ENCODE data around the gene S100A11. TPM values are rescaled to one million over a fixed set of nuclear protein-coding genes. Genes with fewer than 3 reads are reported as not detected.

Gene S100A11
- polyA plus RNA-seq, 3 donors = 1,184 to 3,364 (median 2,621) TPM

- peaks cover 36% of the 10 kb centered on the region for H3K4me1 Mint-ChIP-seq
- H3K4me3 Mint-ChIP-seq = peak overlapping the region; percentile 95 to 98
- H3K4me2 ChIP-seq (replicated peaks; ENCODE audit: extremely low read depth, low read length, poor library complexity, severe bottlenecking) = peak overlapping the region; percentile 99
- no peak overlapping the region for H3K27ac Mint-ChIP-seq
- intact Hi-C loops (cut with micrococcal nuclease) = loop anchor here (2.0 to 5.0 kb wide), 2 partner anchors 43 to 95 kb away; partner anchors contain the start of gene S100A10 (in 2 of the 2)
- peaks cover 0 to 4% (median 0%) of the 10 kb centered on the region in 3 donors for H3K27me3 Mint-ChIP-seq (ENCODE audit: low read depth in 3 of 3)
- peaks cover 46 to 52% of the 10 kb centered on the region in 2 donors for H3K36me3 Mint-ChIP-seq
- no peaks in the 10 kb centered on the region for H3K9me3 ChIP-seq (replicated peaks in 1 of 2; ENCODE audit: control insufficient read depth in 1 of 2, insufficient read depth in 1 of 2, low read length in 2 of 2)
- H3K36me3 ChIP-seq (replicated peaks in 1 of 2; ENCODE audit: control insufficient read depth in 1 of 2, insufficient read depth in 2 of 2, low read length in 2 of 2) = peaks cover 37 to 45% of the 10 kb centered on the region in 2 donors
- peaks cover 64% of the 10 kb centered on the region for H3K79me2 ChIP-seq (ENCODE audit: insufficient read depth, low read length)
- no peak for TF ChIP-seq CTCF (IDR thresholded peaks at IDR 0.05)
- peak overlapping the region; percentile 98 to 99 for H3K27ac ChIP-seq (ENCODE audit: low read depth in 1 of 2, low read length in 2 of 2)
- 14% methylated on average over 7 of the region's 17 CpGs for WGBS (ENCODE audit: insufficient coverage)
- peak overlapping the region; percentile 99 for H3K9ac ChIP-seq (ENCODE audit: insufficient read depth, low read length, poor library complexity, severe bottlenecking)
- H4K20me1 ChIP-seq (ENCODE audit: insufficient read depth, low read length) = peaks cover 55% of the 10 kb centered on the region
- H3K4me3 ChIP-seq (replicated peaks in 1 of 3; ENCODE audit: low read depth in 2 of 3, low read length in 3 of 3) = peak overlapping the region; percentile 95 to 100 (median 100)
- H3K9me3 Mint-ChIP-seq = peaks cover 0 to 3% (median 1%) of the 10 kb centered on the region in 7 donors
- no peak overlapping the region for H2AFZ ChIP-seq (ENCODE audit: insufficient read depth, low read depth, low read length, poor library complexity, severe bottlenecking)
- H3K4me1 ChIP-seq (ENCODE audit: control insufficient read depth in 1 of 2, insufficient read depth in 2 of 2, low read length in 2 of 2) = peaks cover 83 to 87% of the 10 kb centered on the region in 2 donors
- H3K27me3 ChIP-seq (ENCODE audit: control insufficient read depth in 2 of 2, insufficient read depth in 2 of 2, low read length in 2 of 2) = no peaks in the 10 kb centered on the region
- peak in 1 of 3 donors; percentile 48 for DNase-seq
Observed at GRCh38 chr1:152035539-152036266, 1.1 kb downstream of the S100A11 start.

- Histone ChIP-seq H3K79me2 (ENCODE audit: insufficient read depth, low read length) (peaks cover 67% of the 10 kb centered on the region), H3K4me3 (replicated peaks in 1 of 3; ENCODE audit: low read depth in 2 of 3, low read length in 3 of 3) (peak overlapping the region; percentile 95 to 100 (median 100)), H3K27me3 (ENCODE audit: control insufficient read depth in 2 of 2, insufficient read depth in 2 of 2, low read length in 2 of 2) (no peaks in the 10 kb centered on the region), H3K36me3 (replicated peaks in 1 of 2; ENCODE audit: control insufficient read depth in 1 of 2, insufficient read depth in 2 of 2, low read length in 2 of 2) (peaks cover 39 to 47% of the 10 kb centered on the region in 2 donors), H2AFZ (ENCODE audit: insufficient read depth, low read depth, low read length, poor library complexity, severe bottlenecking) (no peak overlapping the region), H3K4me2 (replicated peaks; ENCODE audit: extremely low read depth, low read length, poor library complexity, severe bottlenecking) (peak overlapping the region; percentile 99), H3K9ac (ENCODE audit: insufficient read depth, low read length, poor library complexity, severe bottlenecking) (peak overlapping the region; percentile 99), H3K9me3 (replicated peaks in 1 of 2; ENCODE audit: control insufficient read depth in 1 of 2, insufficient read depth in 1 of 2, low read length in 2 of 2) (no peaks in the 10 kb centered on the region), H4K20me1 (ENCODE audit: insufficient read depth, low read length) (peaks cover 62% of the 10 kb centered on the region), H3K27ac (ENCODE audit: low read depth in 1 of 2, low read length in 2 of 2) (peak overlapping the region; percentile 98 to 99), H3K4me1 (ENCODE audit: control insufficient read depth in 1 of 2, insufficient read depth in 2 of 2, low read length in 2 of 2) (peaks cover 83 to 87% of the 10 kb centered on the region in 2 donors)
- H3K9me3 Mint-ChIP-seq = peaks cover 0 to 5% (median 1%) of the 10 kb centered on the region in 7 donors
- H3K36me3 Mint-ChIP-seq = peaks cover 50 to 55% of the 10 kb centered on the region in 2 donors
- peak; percentile 91 for TF ChIP-seq CTCF (IDR thresholded peaks at IDR 0.05)
- peak; percentile 46 to 80 (median 68) for DNase-seq
- intact Hi-C loops (cut with micrococcal nuclease) = loop anchor here (2.0 to 5.0 kb wide), 2 partner anchors 43 to 94 kb away; partner anchors contain the start of gene S100A10 (in 2 of the 2)
- peak overlapping the region; percentile 95 to 98 for H3K4me3 Mint-ChIP-seq
- no peak overlapping the region for H3K27ac Mint-ChIP-seq
- WGBS (ENCODE audit: insufficient coverage) = 0% methylated on average over 4 of the region's 8 CpGs
- H3K4me1 Mint-ChIP-seq = peaks cover 43% of the 10 kb centered on the region
- H3K27me3 Mint-ChIP-seq (ENCODE audit: low read depth in 3 of 3) = peaks cover 0 to 4% (median 1%) of the 10 kb centered on the region in 3 donors
Observed at GRCh38 chr1:152034654-152035538, 1.9 kb downstream of the S100A11 start.

All from CD14-positive monocyte (primary cell).